OCI-LY3 (cell line): ENCODE results near the gene TPRA1.

Experiments
- H2AFZ ChIP-seq: fragments of 200-600, 300-600 bp; shearing (Covaris generic); 2 replicates; pipeline ENCODE4 v1.6.0; 2014; ENCODE audit warnings: antibody characterized with exemption, low read depth, low read length
- H3K27ac ChIP-seq: fragments of 200-600, 300-600 bp; sonication (generic); 2 replicates; pipeline ENCODE4 v1.5.1; 2014; ENCODE audit warnings: mild to moderate bottlenecking, low read length, moderate library complexity, mixed read lengths
- H3K27me3 ChIP-seq: fragments of 200-600, 300-600 bp; sonication (generic); 2 replicates; pipeline ENCODE4 v1.6.1; 2014; ENCODE audit warnings: low read depth, low read length, mixed read lengths
- H3K36me3 ChIP-seq: fragments of 200-600, 300-600 bp; sonication (generic); replicated peaks from 2 replicates; pipeline ENCODE3; 2014; ENCODE audit warnings: low read depth, low read length, mixed read lengths
- H3K4me1 ChIP-seq: fragments of 300-600, 200-600 bp; sonication (generic); 2 replicates; pipeline ENCODE4 v1.6.1; 2014; ENCODE audit warnings: low read length, mixed read lengths
- H3K4me2 ChIP-seq: fragments of 200-600, 300-600 bp; sonication (generic); 2 replicates; pipeline ENCODE4 v1.6.1; 2014; ENCODE audit warnings: low read length, mixed read lengths
- H3K4me3 ChIP-seq: fragments of 300-600, 200-600 bp; sonication (generic); 2 replicates; pipeline ENCODE4 v1.5.1; 2014; ENCODE audit warnings: antibody characterized with exemption, mild to moderate bottlenecking, low read length, moderate library complexity
- H3K79me2 ChIP-seq: fragments of 300-600, 200-600 bp; shearing (Covaris generic); 2 replicates; pipeline ENCODE4 v1.6.1; 2014; ENCODE audit warnings: mild to moderate bottlenecking, low read length, mixed read lengths
- H3K9ac ChIP-seq: fragments of 300-600, 200-600 bp; shearing (Covaris generic); 2 replicates; pipeline ENCODE4 v1.6.0; 2014; ENCODE audit warnings: mild to moderate bottlenecking, low read length, moderate library complexity
- H3K9me3 ChIP-seq: fragments of 200-600, 300-600 bp; shearing (Covaris generic); 2 replicates; pipeline ENCODE4 v1.6.1; 2014; ENCODE audit warnings: low read length, mixed read lengths; ENCODE audit not compliant: insufficient read depth
- H4K20me1 ChIP-seq: fragments of 200-600, 300-600 bp; sonication (generic); 2 replicates; pipeline ENCODE4 v1.6.1; 2016; ENCODE audit warnings: low read length, mixed read lengths; ENCODE audit not compliant: insufficient read depth
- CTCF ChIP-seq: fragments of 200-600, 300-600 bp; sonication (generic); IDR thresholded peaks from 2 replicates; pipeline ENCODE4 v1.5.1; 2014; ENCODE audit warnings: antibody characterized with exemption, low read length, low read depth
- EZH2phosphoT487 ChIP-seq: fragments of 200-600 bp; shearing (Covaris generic); IDR thresholded peaks from 2 replicates; pipeline ENCODE4 v1.6.1; 2018; ENCODE audit warnings: antibody characterized with exemption, mixed run types, low read depth

Gene TPRA1

GRCh38 chr3:127524296-127524896 lies 66.1 kb downstream of the TPRA1 start:
- Histone ChIP-seq H3K27ac (no peak overlapping the region), H3K36me3 (no peaks in the 10 kb centered on the region), H3K27me3 (peaks cover 20% of the 10 kb centered on the region), H4K20me1 (no peaks in the 10 kb centered on the region), H3K79me2 (no peaks in the 10 kb centered on the region), H3K4me2 (no peak overlapping the region), H3K9ac (no peak overlapping the region), H3K4me3 (no peak overlapping the region), H3K9me3 (no peaks in the 10 kb centered on the region), H3K4me1 (no peaks in the 10 kb centered on the region), H2AFZ (no peak overlapping the region)
- TF ChIP-seq CTCF (no peak), EZH2phosphoT487 (no peak)
